ENCODE data around the gene NHERF1.

DNA sequence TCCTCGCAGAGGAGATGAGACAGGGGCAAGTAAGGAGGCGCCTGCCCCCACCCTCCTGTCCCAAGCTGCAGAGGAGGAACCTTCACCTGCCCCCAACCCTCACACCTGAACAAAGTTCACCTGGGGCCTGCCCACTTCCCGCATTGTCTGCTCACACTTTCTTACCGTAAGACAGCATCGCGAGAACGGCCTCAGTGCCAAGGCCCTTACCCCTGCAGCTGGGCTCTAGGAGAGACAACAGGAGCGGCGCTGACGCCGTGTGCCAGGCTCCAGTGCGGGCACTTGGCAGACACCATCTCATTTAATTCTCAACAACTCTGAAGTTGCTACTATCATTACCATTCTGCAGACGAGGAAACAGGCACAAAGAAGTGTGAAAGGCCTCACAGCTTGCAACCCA, 23.6 kb downstream of the NHERF1 start:
- no peak for TF ChIP-seq SIN3A (IDR thresholded peaks at IDR 0.05; ENCODE audit: borderline replicate concordance, insufficient read depth, low read length)
- TF ChIP-seq, protein P1, sequence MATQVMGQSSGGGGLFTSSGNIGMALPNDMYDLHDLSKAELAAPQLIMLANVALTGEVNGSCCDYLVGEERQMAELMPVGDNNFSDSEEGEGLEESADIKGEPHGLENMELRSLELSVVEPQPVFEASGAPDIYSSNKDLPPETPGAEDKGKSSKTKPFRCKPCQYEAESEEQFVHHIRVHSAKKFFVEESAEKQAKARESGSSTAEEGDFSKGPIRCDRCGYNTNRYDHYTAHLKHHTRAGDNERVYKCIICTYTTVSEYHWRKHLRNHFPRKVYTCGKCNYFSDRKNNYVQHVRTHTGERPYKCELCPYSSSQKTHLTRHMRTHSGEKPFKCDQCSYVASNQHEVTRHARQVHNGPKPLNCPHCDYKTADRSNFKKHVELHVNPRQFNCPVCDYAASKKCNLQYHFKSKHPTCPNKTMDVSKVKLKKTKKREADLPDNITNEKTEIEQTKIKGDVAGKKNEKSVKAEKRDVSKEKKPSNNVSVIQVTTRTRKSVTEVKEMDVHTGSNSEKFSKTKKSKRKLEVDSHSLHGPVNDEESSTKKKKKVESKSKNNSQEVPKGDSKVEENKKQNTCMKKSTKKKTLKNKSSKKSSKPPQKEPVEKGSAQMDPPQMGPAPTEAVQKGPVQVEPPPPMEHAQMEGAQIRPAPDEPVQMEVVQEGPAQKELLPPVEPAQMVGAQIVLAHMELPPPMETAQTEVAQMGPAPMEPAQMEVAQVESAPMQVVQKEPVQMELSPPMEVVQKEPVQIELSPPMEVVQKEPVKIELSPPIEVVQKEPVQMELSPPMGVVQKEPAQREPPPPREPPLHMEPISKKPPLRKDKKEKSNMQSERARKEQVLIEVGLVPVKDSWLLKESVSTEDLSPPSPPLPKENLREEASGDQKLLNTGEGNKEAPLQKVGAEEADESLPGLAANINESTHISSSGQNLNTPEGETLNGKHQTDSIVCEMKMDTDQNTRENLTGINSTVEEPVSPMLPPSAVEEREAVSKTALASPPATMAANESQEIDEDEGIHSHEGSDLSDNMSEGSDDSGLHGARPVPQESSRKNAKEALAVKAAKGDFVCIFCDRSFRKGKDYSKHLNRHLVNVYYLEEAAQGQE (IDR thresholded peaks at IDR 0.05; ENCODE audit: insufficient read depth in 1 of 2, low read depth in 2 of 2, low read length in 2 of 2): no peak
- TF ChIP-seq POLR2AphosphoS5 (IDR thresholded peaks at IDR 0.05; ENCODE audit: low read depth, low read length): no peak
- TF ChIP-seq TAF1 (IDR thresholded peaks at IDR 0.05; ENCODE audit: borderline replicate concordance, insufficient read depth, low read length): no peak
